Stimulated activated CD8-positive, alpha-beta memory T cell treated with anti-CD3 and anti-CD28 coated beads, Interleukin-7, amount 100 ng/mL, for 4 hours (primary cell): ENCODE results near the gene INTS7.
"Not testable (repeated sequence)": the region's sequence is repeated elsewhere in the genome, so short reads cannot be mapped to it uniquely, and the experiment has no call there.

Experiments used
- DNase-seq, 2 donors: peaks; one replicate each; pipeline ENCODE4 v3.0.0-alpha.2; 2020; ENCODE audit warnings: low read depth in 2 of 2

Gene INTS7

DNA sequence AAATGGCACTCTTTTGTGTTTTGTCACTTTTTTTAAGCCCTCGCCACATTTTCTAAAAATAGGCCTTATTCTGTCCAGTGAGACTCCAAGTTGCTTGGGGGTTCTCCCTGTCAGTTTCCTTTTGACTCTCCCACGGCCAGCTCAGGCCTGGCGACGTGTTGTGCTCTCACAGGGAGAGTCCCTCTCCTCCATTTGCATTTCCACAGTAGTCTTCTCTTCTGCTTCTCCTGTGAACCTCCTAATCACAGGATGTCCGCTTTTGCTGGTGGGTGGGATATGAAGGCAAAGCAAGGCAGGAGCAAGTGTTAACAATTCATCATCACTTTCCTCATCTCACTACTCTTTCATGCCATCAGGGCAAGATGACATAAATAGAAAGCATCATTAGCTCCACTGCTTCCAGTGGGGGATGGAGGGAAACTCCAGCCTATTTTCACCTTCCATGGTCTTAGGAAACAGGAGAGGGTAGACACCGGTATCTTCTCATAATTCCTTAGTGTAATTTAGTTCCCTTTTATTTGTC lies 99.8 kb downstream of the INTS7 start:
- no peak for DNase-seq

DNA sequence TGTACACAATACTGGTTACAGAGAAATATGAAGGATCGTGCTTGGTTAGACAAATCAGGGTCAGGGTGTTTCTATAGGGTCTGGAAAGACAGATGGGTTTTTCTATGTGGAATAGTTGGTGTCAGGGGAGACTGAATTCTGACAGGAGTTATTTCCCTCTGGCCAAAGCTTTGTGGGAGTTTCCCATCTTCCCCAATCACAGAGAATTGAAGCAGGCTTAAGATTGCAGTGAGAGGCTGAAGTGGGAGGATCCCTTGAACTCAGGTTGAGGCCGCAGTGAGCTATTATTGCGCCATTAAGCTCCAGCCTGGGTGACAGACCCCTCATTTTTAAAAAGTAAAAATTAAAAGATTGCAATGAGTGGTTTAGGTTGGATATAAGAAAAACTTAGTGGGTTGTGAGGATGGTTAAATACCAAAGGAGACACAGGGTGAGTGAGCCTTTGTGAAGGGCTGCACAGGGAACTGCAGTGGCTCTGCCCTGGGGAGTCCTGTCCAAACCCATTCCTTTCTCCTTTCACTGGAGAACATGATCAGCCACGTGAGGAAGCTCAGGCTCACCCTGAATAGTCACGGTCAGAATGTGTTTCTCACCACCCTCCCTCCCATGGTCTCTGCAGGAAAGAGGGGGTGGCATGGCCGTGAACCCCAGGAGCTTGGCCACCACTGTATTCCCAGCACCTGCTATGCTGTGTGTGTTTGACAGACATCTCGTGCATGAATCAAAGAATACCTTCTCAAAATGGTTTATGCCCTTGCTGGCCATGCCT lies 101.2 kb downstream of the INTS7 start:
- DNase-seq: no peak

DNA sequence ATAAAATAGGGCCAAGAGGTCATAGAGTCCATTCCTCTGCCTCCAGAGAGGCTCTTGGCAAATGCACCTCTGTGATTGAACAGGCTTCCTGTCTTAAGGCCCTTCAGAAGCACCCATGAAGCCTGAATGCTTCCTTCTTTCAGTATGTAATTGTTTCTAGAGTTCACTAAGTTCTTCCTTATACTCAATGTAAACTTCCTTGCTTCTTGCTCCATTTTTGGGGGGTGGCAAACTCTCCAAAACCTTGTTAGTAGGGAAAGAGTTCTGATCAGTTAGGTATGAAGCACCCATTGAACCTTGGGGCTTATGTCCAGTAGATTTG lies 102.5 kb downstream of the INTS7 start:
- DNase-seq: no peak

DNA sequence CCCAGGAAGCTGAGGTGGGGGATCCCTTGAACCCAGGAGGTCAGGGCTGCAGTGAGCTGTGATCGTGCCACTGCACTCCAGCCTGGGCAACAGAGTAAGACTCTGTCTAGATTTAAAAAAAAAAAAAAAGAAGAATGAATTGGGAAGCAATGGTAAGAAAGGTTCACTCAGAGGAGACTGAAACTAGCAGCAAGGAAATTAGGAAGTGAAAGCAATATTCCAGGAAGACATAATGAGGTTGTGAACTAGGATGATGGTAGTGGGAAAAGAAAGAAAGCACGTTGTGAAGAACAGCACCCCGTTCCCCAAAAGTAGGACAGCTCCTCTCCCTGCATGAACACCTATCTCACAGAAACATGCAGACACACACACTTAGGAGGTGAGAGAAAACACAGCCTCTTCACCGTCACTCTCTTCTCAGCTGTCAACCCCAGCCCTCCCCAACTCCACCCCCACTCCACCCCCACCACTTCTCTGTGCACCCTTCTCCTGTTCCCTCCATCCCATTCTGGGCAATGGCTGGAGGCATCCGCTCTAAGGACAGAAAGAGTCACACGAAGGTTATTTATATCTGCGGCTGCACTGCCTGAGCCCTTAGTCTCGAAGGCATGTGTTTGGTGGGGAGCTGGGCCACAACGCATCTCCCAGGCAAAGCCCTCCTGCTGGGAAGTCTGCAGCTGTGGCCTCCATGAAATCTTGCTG lies 103.0 kb downstream of the INTS7 start:
- no peak for DNase-seq

DNA sequence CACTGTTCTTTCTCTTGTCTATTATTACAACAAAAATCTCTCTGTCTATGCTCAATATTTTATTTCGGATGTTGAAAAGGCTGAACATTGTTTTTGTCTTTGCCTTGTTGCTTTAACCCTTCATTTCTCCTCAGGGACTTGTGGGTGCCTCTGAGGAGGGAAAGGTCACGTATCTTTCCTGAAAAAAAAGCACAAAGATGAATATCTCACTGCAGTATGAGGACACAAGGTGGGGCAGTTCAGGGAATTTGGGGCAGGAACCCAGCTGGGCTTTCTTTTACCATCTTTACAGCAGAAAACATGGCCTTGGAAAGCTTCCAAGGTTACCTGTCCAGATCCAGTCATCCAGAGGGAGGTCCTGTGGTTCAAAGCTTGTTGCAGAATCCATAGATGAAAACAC lies 105.7 kb downstream of the INTS7 start:
- no peak for DNase-seq

DNA sequence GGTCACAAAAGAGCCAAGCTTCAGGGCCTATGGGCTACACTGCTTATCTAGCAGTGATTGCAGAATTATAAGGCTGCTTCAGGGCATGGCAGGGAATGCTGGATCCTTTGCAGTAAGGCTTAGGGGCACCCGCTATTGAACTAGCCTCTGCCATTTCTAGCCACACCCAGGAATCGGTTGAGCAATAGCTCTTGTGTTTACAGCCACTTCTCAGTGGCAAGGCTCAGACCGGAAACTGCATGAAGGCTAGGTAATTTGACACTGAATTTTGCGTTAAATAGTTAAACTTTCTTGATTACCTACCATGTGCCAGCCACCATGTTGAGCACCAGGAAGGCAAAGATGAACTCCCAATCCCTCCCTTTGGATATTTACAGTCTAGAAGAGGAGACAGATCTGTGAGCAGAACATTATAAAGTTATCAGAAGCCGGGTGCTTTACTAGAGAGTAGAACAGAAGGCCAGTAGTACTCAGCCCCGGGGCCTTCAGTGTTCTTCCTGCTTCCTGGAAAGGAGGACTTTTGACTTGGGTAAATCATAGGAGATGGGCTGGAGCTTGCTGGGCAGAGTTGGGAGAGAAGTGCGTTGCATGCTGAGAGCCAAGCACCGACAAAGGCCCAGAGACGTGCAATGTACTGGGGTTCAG lies 106.2 kb downstream of the INTS7 start:
- no peak for DNase-seq

DNA sequence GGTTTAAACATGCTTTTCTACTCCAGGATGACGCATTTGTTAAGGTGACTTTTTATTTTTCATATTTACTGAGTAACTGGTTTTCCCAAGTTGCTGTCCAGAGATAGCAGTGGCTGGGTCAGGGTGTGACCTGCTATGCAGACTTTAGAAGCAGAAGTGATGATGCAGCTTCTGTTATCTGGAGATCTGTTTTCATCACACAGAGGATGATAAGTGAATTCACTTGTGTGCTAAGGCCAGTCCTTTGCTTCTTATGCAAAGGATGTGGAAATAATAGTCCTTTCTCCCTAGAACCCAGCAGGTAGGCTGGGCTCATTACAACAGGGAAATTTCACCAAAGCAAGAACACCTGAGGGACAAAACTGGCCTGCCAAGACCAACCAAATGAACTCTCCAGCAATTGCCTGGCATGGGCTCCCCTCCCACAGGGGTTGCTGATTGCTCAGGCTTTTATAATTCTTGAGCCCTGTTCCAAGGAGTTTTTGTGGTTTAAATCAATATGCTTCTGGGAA lies 107.0 kb downstream of the INTS7 start:
- DNase-seq: no peak

DNA sequence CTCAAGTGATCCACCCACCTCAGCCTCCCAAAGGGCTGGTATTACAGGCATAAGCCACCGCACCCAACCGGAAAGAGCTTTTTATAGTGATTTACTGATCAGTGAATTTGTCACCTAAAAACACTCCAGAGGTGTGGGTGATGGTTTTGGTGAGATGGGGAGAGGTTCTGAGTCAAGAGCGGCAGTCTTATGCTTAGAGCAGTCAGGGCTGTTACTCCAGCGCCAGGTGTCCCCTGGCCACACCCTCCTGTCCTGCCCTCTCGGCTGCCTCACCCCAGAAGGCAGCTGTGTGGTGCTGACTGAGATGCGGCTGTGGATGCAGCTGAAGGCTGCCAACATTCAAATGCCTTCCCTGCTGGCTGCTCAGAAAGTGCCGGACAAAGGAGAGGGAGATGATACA lies 110.3 kb downstream of the INTS7 start:
- no peak for DNase-seq

DNA sequence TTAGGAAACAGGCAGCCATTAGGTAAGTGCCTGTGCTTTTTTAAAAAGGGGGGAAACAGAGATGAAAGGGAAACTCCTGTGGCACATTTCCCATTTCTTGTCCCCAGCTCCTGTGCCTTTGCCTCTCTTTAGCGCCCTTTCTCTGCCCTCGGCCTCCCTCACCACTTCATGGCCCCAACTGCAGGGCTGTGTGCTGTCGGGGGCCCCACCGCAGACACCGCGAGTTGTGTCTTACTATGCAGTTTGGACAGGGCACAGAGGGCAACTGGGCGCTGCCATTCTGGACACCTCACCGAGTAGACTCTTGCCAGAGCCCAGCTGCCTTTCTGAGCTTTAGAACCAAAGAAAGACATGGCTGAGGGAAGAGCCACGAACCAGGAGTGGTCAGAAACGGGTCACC lies 111.1 kb downstream of the INTS7 start:
- no peak for DNase-seq

DNA sequence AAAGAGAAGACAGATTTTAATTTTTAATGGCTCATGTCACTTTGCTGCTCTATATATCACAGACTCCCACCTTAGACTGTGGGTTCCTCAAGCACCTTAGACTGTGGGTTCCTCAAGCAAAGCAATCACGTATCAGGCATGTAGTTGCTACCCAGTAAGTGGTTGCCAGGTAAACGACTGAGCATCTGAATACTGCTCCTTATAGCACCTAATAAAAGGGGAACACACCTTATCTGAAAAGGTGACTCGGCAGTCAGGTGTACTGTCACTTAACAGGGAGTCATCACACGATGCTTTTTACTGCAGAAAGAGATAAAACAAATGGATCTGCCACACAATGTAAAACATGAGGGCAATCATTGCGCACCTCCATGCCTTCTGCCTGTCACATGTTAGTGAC lies 112.3 kb downstream of the INTS7 start:
- DNase-seq: no peak

DNA sequence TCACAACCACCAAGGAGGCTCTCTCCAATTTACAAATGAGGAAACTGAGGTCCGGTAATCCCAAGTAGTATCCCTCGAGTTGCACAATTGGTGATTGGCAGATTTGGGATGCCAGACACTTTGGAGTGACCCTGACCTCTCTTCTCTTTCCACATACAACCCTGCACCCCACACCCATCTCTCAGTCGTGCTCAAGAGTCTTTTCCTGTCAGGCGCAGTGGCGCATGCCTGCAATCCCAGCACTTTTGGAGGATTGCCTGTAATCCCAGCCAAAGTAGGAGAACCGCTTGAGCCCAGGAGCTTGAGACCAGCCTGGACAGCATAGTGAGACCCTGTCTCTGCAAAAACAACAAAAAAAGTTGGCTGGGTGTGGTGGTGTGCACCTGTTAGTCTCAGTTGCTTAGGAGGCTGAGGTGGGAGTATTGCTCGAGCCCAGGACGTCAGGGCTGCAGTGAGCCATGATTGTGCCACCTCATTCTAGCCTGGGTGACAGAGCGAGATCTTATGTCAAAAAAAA lies 113.7 kb downstream of the INTS7 start:
- DNase-seq: no peak

DNA sequence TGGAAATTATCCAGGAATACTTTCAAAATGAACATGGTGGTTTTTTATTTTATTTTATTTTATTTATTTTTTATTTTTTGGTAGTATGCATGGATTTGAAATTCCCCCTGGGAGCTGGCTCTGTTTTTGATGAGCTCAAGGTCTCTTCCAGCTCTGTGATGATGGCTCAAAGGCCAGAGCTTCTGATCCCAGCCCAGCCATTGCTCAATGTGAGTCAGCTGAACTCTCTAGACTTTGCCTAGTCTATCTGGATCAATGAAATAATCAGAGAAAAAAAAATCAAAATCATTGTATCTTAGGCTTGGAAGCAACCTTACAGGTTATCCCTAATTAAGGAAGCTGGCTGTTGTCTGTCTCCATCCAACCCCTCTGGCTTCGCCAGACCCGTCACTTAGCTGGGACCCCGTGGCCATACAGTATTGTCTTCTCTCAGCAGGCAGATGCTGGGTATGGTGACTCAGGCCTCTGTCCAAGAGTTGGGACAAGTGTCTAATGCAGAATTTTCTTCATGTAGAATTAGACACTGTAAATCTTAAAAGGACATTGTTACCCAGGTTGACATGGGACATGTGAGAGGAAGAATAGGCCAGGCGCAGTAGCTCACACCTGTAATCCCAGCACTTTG lies 114.6 kb downstream of the INTS7 start:
- DNase-seq: no peak

DNA sequence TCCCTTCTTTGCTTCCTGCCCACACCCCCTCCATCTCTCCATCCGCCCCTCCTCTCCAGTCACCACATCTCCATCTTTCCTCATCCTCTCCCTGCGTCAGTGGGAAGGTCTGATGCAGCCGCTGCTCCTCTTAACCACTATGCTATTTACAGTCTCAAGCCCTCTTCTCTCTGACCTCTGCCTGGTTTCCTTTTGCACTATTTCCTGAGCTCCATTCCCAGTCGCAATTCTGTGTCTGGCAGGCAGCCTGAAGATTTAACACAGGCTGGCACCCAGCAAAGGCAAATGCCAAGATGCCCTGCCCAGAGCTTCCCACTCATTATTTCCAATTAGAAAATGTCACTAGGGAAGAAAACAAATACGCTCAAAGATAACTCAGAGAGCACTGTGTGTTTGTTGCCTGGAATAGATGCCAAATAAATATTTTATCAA lies 115.2 kb downstream of the INTS7 start:
- no peak for DNase-seq

DNA sequence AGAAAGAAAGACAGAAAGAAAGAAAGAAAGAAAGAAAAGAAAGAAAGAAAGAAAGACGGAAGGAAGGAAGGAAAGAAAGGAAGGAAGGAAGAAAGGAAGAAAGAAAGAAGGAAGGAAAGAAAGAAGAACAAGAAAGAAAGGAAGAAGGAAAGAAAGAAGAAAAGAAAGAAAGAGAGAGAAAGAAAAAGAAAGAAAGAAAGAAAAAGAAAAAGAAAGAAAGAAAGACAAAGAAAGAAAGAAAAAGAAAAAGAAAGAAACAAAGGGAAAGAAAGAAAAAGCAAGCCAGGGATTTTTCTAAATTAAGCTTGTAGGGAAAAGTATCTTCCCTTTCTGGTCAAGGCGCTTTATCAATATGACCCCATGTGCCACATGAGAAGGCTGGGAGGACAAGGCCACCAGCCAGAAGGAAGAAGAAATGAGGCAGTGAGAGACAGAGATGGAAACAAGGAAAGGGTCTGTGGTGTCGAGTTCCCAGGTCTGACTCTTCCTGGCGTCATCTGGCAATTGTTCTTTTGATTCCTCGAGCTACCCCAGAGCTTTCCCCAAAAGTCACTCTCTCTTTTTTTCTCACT lies 116.4 kb downstream of the INTS7 start:
- DNase-seq: no peak

DNA sequence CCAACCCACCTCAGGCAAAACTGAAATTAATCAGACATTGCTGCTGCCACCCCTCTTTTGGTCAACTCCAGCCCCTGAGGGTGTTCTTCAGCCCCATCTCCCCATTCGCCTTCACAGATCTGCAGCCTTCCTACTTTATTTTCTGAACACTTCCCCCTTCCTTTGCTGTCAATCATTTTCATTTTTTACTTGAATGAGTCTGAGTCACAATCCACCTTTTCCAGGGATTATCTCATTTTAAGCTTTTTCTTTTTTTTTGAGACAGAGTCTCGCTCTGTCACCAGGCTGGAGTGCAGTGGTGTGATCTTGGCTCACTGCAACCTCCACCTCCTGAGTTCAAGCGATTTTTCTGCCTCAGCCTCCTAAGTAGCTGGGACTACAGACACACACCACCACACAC lies 118.9 kb downstream of the INTS7 start:
- not testable (repeated sequence) for DNase-seq

DNA sequence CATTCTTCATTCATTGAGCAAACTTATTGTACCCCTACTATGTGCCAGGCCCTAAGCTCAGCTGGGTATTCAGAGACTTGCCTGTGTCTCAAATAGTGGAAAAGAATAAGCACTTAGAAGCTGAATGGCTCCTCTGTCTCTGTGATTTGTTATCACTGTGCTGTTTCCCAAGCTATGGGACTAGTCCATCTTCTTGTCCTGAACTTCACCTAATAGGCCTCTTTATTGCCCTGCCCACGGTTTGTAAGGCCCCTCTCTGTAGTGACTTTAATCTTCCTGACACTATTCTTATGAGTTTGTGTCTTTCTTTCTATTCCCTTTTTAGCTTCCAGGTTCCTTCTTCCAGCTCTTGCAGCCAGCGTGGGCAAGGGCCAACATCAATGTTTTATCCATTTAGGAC lies 119.4 kb downstream of the INTS7 start:
- no peak for DNase-seq

DNA sequence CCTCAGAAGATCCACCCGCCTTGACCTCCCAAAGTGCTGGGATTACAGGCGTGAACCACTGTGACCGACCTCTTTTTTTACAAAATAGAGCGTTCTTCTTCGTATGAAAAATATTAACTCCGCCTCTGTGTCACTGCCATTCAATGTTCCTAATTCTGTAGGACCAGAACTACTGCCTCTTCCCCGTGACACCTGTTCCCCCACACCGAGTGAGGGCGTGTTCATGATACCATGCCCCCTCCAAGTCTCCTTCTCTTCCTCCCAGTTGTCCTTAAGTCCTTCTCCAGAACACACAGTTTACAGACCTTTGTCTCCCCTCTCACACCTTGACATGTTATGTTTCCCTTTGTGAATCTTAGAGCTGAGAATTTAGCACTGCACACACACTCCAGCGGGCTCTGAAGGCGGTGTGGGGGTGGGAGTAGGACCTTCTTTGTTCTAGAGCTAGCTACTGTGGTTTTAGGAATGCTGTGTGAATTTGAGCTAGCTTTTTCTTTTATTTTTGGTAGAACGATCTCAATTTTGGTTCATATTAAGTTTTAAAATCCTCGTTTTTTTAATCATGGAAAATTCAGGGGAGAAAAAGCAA lies 122.4 kb downstream of the INTS7 start:
- no peak for DNase-seq

DNA sequence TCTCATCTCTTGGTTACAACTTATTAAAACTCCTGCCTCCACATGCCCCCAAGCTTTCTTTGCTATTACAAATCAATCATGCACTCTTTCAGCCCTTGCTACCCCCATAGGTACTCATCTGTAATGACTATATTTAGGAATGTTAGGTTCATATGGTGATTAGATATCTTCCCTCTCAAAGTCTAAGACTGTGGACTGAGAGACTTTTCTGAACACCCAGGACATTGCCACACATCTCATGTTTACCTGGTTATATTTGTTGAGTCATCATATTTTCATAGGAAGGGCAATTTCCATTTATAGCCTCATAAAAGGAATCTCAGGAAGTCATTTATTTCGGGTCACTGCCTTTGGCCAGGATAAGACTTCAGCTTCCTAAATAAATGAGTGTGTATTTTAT lies 123.3 kb downstream of the INTS7 start:
- no peak for DNase-seq

DNA sequence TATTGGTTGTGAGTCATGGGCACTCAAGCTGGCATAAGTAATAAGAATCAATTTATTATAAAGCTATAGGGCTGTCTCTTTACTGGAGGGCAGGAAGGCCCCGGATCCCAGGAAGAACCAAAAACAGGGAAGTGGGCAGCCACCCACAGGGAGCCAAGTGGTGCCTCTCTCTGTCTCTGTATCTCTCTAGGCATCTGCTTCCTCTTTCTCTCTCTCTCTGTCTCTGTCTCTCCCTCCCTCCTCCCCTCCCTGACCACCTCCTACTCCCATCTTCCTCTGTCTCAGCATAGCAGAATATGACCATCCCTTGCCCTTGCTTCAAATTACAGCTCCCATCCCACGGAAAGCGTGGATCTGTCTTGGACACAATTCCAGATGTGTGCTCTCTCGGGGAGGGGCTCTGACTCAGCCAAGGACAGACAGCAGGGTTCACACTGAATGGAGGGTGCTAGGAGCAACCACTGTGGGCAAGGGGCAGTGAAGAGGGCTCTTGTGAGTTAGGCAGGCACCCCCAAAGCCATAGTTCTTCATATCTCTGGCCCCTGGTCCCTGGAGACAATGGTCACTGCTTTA lies 124.4 kb downstream of the INTS7 start:
- DNase-seq: no peak

DNA sequence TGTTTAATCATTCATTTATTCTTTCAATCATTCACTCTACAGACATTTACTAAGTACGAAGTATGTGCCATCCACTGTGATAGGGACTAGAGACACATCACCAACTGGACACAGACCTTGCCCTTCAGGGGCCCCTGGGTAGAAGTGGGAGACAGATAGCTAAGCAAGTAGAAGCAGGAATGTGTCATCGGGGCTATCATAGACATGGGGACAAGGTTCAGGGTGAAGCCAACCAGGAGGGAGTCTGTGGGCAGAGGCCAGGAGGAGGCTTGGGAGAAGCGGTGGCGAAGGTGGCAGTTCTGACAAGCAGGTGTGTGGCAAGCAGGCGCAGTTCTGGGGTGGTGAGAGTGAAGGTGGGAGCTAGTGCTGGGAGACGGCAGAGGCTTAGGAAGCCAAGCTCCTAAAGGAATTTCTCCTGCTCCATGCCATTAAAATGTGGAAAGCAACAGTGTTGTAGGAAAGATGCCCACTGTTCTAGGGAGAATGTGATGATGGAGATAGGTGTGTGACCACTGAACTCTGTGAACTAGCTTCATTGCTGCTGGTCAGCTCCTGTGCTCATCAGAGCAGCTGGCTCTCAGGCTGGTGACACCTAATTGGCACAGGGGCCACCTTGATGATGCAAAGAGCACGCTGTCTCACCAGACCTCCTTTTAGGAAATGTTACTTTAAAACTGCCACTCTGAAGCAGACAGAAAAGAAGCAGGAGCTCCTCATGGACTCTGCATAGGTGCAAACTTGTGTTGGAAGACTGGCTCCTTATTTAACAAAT lies 125.1 kb downstream of the INTS7 start:
- DNase-seq: no peak
